Measurements from ENCODE around the gene SCAI. TPM values are rescaled to one million over a fixed set of nuclear protein-coding genes. Genes with fewer than 3 reads are reported as not detected.

Gene SCAI
- total and polyA plus RNA-seq, 9 of the 15 experiments (the other 6 are each of a cell fraction or from before 2014, with no cell fraction given) = 0.70 to 12.4 (median 4.2) TPM

DNA sequence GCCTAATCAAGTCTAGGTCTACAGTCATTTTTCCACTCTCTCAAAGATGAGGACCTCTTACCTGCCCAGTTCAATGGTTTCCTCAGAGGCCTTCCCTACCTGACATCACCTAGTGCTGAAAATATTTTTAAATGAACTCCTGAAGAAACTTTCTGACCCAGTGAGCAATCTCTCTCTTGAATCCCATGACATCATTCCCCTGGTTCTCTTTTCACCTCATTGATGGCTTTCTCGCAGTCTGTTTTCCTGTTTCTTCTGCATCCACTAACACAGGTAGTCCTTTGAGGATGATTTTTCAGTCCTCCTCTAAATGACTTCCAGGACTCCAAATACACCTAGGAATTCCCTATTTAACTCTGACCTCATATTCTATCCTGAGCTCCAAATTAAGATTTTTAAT is 40.3 kb downstream of the SCAI start:
- intact Hi-C loops (cut with micrococcal nuclease) = no loop called here
- no TSS peak for BruUV-seq (replicated peaks)
- Histone ChIP-seq H3K4me3 (no peak overlapping the region), H2AFZ (ENCODE audit: low read depth, low read length) (no peak overlapping the region), H3K9ac (ENCODE audit: insufficient read depth in 1 of 2, low read depth in 2 of 2, low read length in 2 of 2) (no peak overlapping the region), H3K4me2 (ENCODE audit: insufficient read depth, low read length) (no peak overlapping the region), H4K20me1 (replicated peaks; ENCODE audit: control insufficient read depth, insufficient read depth, low read length) (no peaks in the 10 kb centered on the region), H3K9me3 (replicated peaks; ENCODE audit: control insufficient read depth, insufficient read depth, low read depth, low read length) (no peaks in the 10 kb centered on the region), H3K79me2 (ENCODE audit: control insufficient read depth, insufficient read depth, low read length) (no peaks in the 10 kb centered on the region), H3K27me3 (ENCODE audit: control insufficient read depth in 2 of 2, insufficient read depth in 2 of 2, low read length in 2 of 2) (no peaks in the 10 kb centered on the region), H3K27ac (ENCODE audit: extremely low read depth, low read depth, low read length) (no peak overlapping the region), H3K36me3 (ENCODE audit: control insufficient read depth, insufficient read depth, low read length) (no peaks in the 10 kb centered on the region), H3K9me1 (ENCODE audit: control insufficient read depth, insufficient read depth, low read length) (no peaks in the 10 kb centered on the region), H3K4me1 (replicated peaks in 1 of 2; ENCODE audit: control insufficient read depth in 2 of 2, insufficient read depth in 2 of 2, low read length in 2 of 2) (no peaks in the 10 kb centered on the region)
- no peak for TF ChIP-seq ZC3H8 (IDR thresholded peaks at IDR 0.05)
- no peak for TF ChIP-seq ZNF586 (CRISPR knock-in tag; conservative IDR thresholded peaks at IDR 0.05)
- no peak for TF ChIP-seq PHF20 (IDR thresholded peaks at IDR 0.05; ENCODE audit: partially characterized antibody)
- DNase-seq (ENCODE audit: extremely low read depth in 1 of 4, low spot score in 3 of 4) (no peak), FAIRE-seq (no peak), ATAC-seq (no peak)
- ChIA-PET POLR2A (no interaction called here), CTCF (ENCODE audit: low intra/inter-chr PET ratio) (interaction anchor here (0.6 kb wide), 1 partner anchor 668 kb away, joined by 3 read pairs; no protein-coding TSS in a partner anchor)
- in situ Hi-C loops (cut with MboI) = no loop called here
- WGBS (ENCODE audit: insufficient coverage, low coverage, missing lambda C conversion rate) = 100% methylated on average over 1 of the region's 1 CpG

DNA sequence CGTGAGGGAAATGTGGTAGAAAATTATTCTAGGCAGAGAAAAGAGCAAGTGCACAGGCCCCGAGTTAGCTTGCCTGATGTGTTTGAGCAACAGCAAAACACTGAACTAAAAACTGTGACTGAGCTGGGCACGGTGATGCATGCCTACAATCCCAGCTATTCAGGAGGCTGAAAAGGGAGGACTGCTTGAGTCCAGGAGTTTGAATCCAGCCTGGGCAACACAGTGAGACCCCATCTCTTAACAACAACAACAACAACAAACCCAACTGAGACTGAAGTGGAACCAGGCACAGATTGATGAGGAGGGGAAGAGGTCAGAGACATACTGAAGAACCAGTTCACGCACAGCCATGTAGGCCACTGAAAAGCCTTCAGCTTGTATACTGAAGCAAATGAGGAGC is 42.5 kb downstream of the SCAI start:
- no peak overlapping the region for H3K9ac ChIP-seq (ENCODE audit: insufficient read depth in 1 of 2, low read depth in 2 of 2, low read length in 2 of 2)
- no peak overlapping the region for H3K4me2 ChIP-seq (ENCODE audit: insufficient read depth, low read length)
- FAIRE-seq (no peak), DNase-seq (ENCODE audit: extremely low read depth in 1 of 4, low spot score in 3 of 4) (no peak), ATAC-seq (no peak)
- in situ Hi-C loops (cut with MboI) (no loop called here), intact Hi-C loops (cut with micrococcal nuclease) (no loop called here)
- no peaks in the 10 kb centered on the region for H3K36me3 ChIP-seq (ENCODE audit: control insufficient read depth, insufficient read depth, low read length)
- no peaks in the 10 kb centered on the region for H3K9me1 ChIP-seq (ENCODE audit: control insufficient read depth, insufficient read depth, low read length)
- H4K20me1 ChIP-seq (replicated peaks; ENCODE audit: control insufficient read depth, insufficient read depth, low read length) = no peaks in the 10 kb centered on the region
- peaks cover 4% of the 10 kb centered on the region; the same call in 1 of the 2 replicates for H3K9me3 ChIP-seq (replicated peaks; ENCODE audit: control insufficient read depth, insufficient read depth, low read depth, low read length)
- no peak overlapping the region for H3K27ac ChIP-seq (ENCODE audit: extremely low read depth, low read depth, low read length)
- ChIA-PET POLR2A (interaction anchor here (0.6 to 1.5 kb wide), 2 partner anchors 8 to 11 kb away, joined by 3 to 4 read pairs; no protein-coding TSS in a partner anchor), CTCF (ENCODE audit: low intra/inter-chr PET ratio) (no interaction called here)
- WGBS (ENCODE audit: insufficient coverage, low coverage, missing lambda C conversion rate) = 61% methylated on average over 4 of the region's 4 CpGs
- H3K4me1 ChIP-seq (replicated peaks in 1 of 2; ENCODE audit: control insufficient read depth in 2 of 2, insufficient read depth in 2 of 2, low read length in 2 of 2) = no peaks in the 10 kb centered on the region
- no peaks in the 10 kb centered on the region for H3K27me3 ChIP-seq (ENCODE audit: control insufficient read depth in 2 of 2, insufficient read depth in 2 of 2, low read length in 2 of 2)
- no peak overlapping the region for H2AFZ ChIP-seq (ENCODE audit: low read depth, low read length)
- H3K79me2 ChIP-seq (ENCODE audit: control insufficient read depth, insufficient read depth, low read length) = no peaks in the 10 kb centered on the region
- no TSS peak for BruUV-seq (replicated peaks)
- no peak overlapping the region for H3K4me3 ChIP-seq
- TF ChIP-seq WHSC1 (IDR thresholded peaks at IDR 0.05; ENCODE audit: low read length) = no peak
- TF ChIP-seq, protein P1, sequence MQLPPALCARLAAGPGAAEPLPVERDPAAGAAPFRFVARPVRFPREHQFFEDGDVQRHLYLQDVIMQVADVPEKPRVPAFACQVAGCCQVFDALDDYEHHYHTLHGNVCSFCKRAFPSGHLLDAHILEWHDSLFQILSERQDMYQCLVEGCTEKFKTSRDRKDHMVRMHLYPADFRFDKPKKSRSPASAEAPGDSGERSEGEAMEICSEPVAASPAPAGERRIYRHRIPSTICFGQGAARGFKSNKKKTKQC (CRISPR knock-in tag; IDR thresholded peaks at IDR 0.05) = no peak
- TF ChIP-seq ZNF121 (CRISPR knock-in tag; conservative IDR thresholded peaks at IDR 0.05) = peak; percentile 57; the same call in 1 of the 2 replicates

All from K562 (cell line).